Measurements from ENCODE around the gene AP4M1.
A peak's percentile ranks its signal among the peaks of the same experiment; 100 is the strongest.

- peak; percentile 57 for TF ChIP-seq HOXA7 (CRISPR knock-in tag; IDR thresholded peaks at IDR 0.05)
- TF ChIP-seq MAFK (IDR thresholded peaks at IDR 0.05; ENCODE audit: partially characterized antibody), result no peak
- peak; percentile 23; the same call in 1 of the 2 replicates for TF ChIP-seq PHF8 (IDR thresholded peaks at IDR 0.05; ENCODE audit: borderline replicate concordance, low read depth)
- no peak for TF ChIP-seq ZSCAN20 (CRISPR knock-in tag; IDR thresholded peaks at IDR 0.05)
Measured at GRCh38 chr7:100101016-100101862, at the start of gene AP4M1, which contains the start of gene MCM7.

Measured in A549 (cell line).